Smooth muscle cell of the umbilical artery (primary cell): ENCODE results near the gene CCL2. TPM values are rescaled to one million over a fixed set of nuclear protein-coding genes. Genes with fewer than 3 reads are reported as not detected.

Experiments used
- total RNA-seq: library from RNA; depleted of rRNA; stranded (reverse); fragments of >200 nt; gene quantifications from 2 replicates; pipeline ENCODE4 v1.2.3, GENCODE V29; 2014

CCL2 gene
- 149 and 224 TPM in 2 replicates for total RNA-seq

GRCh38 chr17:34254651-34255380 lies at the start of gene CCL2:
Gene CCL2 (plus strand): TSS chr17:34255285. CDS start chr17:34255350, 65 bp downstream.

GRCh38 chr17:34269969-34270368 lies 14.9 kb downstream of the CCL2 start, which contains the start of gene CCL7:
Gene CCL7 (plus strand): TSS chr17:34270221. CDS start chr17:34270291, 70 bp downstream.

GRCh38 chr17:34285286-34285792 lies 30.3 kb downstream of the CCL2 start, which contains the start of gene CCL11:
Gene CCL11 (plus strand): TSS chr17:34285742. CDS start chr17:34285809, 67 bp downstream.

Other genes starting within 250 kb of the CCL2 start
- gene CCL7, start 14.9 kb downstream of the CCL2 start, total RNA-seq: 2.5 and 4.8 TPM in 2 replicates
- not detected in 2 replicates for gene CCL11, start 30.5 kb downstream of the CCL2 start, total RNA-seq
- gene CCL8, start 64.2 kb downstream of the CCL2 start, total RNA-seq: 0.89 TPM in 1 of 2 replicates, not detected in the other
- gene CCL13, start 101.2 kb downstream of the CCL2 start, total RNA-seq: 0.59 TPM in 1 of 2 replicates, not detected in the other
- gene CCL1, start 107.9 kb downstream of the CCL2 start, total RNA-seq: not detected in 2 replicates